ENCODE data around the gene ZNF467. TPM values are rescaled to one million over a fixed set of nuclear protein-coding genes. Genes with fewer than 3 reads are reported as not detected.

Gene ZNF467
- total RNA-seq, 1 experiment from 2014 or later, result 11.3 TPM

DNA sequence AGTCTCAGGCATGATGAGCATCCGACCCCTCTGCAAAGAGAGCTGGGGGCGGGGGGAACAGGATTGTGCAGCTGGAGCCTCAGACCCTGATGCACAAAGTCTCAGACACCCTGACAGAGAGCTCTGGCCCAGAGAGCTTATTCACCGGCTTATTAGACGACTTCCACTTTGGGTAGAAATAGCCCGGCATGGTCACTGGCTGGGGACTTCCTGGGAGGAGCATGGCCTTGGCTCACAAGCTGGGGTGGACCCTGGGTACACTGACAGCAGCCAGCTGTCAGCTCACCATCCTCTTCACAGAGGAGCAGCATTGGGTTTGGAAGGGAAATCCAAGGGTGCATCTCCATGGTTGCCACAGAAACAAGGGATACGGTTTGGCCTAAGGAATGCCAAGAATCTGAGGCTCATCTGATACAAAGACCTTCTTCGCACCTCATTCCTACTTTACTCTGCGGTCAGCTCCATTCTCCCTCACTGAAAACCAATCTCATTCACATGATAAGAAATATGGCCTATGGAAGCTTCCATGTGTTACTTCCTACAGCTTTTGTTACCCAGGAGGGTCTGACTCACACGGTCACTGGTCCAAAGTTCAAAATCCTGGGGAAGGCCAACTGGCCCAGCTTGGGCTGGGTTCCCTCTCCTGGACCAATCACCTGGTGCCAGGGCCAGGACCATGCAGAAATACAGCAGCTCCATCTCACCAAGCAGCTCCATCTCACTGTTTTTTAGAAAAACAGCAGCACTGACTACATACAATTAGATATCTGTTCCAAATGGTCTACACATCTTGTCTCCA is 25.1 kb downstream of the ZNF467 start:
- H3K9me3 ChIP-seq (ENCODE audit: control insufficient read depth in 1 of 2, insufficient read depth in 1 of 2, low read depth in 1 of 2, low read length in 2 of 2), result no peaks in the 10 kb centered on the region
- H4K20me1 ChIP-seq (ENCODE audit: insufficient read depth), result no peaks in the 10 kb centered on the region
- CTCF ChIA-PET, result no interaction called here
- TF ChIP-seq CBX3 (IDR thresholded peaks at IDR 0.05; ENCODE audit: low read depth) (no peak), TCF7L2 (IDR thresholded peaks at IDR 0.05; ENCODE audit: borderline replicate concordance, extremely low read depth, insufficient read depth, insufficient read length) (no peak), EZH2 (IDR thresholded peaks at IDR 0.05) (no peak), JUND (IDR thresholded peaks at IDR 0.05) (no peak), ZNF274 (IDR thresholded peaks at IDR 0.05; ENCODE audit: low read depth, low read length) (no peak), SIN3A (IDR thresholded peaks at IDR 0.05; ENCODE audit: low read depth) (no peak), SRF (IDR thresholded peaks at IDR 0.05; ENCODE audit: low read depth) (no peak), YY1 (IDR thresholded peaks at IDR 0.05; ENCODE audit: extremely low read depth, insufficient replicate concordance, low read depth, low read length) (no peak), POLR2AphosphoS5 (IDR thresholded peaks at IDR 0.05; ENCODE audit: low read depth, low read length) (no peak), CEBPB (IDR thresholded peaks at IDR 0.05; ENCODE audit: low read depth) (no peak)
- TF ChIP-seq, protein P1, sequence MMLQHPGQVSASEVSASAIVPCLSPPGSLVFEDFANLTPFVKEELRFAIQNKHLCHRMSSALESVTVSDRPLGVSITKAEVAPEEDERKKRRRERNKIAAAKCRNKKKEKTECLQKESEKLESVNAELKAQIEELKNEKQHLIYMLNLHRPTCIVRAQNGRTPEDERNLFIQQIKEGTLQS (IDR thresholded peaks at IDR 0.05), result no peak
- TF ChIP-seq, protein P2, sequence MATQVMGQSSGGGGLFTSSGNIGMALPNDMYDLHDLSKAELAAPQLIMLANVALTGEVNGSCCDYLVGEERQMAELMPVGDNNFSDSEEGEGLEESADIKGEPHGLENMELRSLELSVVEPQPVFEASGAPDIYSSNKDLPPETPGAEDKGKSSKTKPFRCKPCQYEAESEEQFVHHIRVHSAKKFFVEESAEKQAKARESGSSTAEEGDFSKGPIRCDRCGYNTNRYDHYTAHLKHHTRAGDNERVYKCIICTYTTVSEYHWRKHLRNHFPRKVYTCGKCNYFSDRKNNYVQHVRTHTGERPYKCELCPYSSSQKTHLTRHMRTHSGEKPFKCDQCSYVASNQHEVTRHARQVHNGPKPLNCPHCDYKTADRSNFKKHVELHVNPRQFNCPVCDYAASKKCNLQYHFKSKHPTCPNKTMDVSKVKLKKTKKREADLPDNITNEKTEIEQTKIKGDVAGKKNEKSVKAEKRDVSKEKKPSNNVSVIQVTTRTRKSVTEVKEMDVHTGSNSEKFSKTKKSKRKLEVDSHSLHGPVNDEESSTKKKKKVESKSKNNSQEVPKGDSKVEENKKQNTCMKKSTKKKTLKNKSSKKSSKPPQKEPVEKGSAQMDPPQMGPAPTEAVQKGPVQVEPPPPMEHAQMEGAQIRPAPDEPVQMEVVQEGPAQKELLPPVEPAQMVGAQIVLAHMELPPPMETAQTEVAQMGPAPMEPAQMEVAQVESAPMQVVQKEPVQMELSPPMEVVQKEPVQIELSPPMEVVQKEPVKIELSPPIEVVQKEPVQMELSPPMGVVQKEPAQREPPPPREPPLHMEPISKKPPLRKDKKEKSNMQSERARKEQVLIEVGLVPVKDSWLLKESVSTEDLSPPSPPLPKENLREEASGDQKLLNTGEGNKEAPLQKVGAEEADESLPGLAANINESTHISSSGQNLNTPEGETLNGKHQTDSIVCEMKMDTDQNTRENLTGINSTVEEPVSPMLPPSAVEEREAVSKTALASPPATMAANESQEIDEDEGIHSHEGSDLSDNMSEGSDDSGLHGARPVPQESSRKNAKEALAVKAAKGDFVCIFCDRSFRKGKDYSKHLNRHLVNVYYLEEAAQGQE (IDR thresholded peaks at IDR 0.05; ENCODE audit: low read depth), result no peak
- H3K4me3 ChIP-seq (replicated peaks in 1 of 2; ENCODE audit: low read depth in 1 of 2, low read length in 2 of 2), result no peak overlapping the region
- no peak for DNase-seq (ENCODE audit: low read depth, low spot score)
- H3K36me3 ChIP-seq (ENCODE audit: control insufficient read depth in 1 of 2, insufficient read depth in 2 of 2, low read length in 2 of 2), result no peaks in the 10 kb centered on the region
- H3K9me2 ChIP-seq (ENCODE audit: insufficient read depth), result no peaks in the 10 kb centered on the region
- ATAC-seq, result no peak
- peaks cover 0 to 5% of the 10 kb centered on the region in 2 experiments; a peak in 1 of 4 replicates for H3K4me1 ChIP-seq (ENCODE audit: control insufficient read depth in 1 of 2, insufficient read depth in 2 of 2, low read length in 2 of 2)
- no peak overlapping the region for H3K4me2 ChIP-seq (ENCODE audit: low read length)
- POLR2A ChIA-PET, result no interaction called here
- H3K9ac ChIP-seq (ENCODE audit: low read length), result no peak overlapping the region
- BruUV-seq (replicated peaks), result no TSS peak
- H3K79me2 ChIP-seq (ENCODE audit: insufficient read depth, low read length), result no peaks in the 10 kb centered on the region
- no peak overlapping the region for H2AFZ ChIP-seq (ENCODE audit: low read depth, low read length, poor library complexity, severe bottlenecking)
- RAD21 ChIA-PET (ENCODE audit: low non-redundant PET in 1 of 2, low total read pairs in 2 of 2, uncharacterized antibody in 2 of 2, unreplicated experiment in 2 of 2), result no interaction called here
- no peak overlapping the region for H3K27ac ChIP-seq (ENCODE audit: low read depth, low read length)
- intact Hi-C loops (cut with micrococcal nuclease), result no loop called here
- no peaks in the 10 kb centered on the region for H3K27me3 ChIP-seq (ENCODE audit: insufficient read depth, low read length)

Measured in HCT116 (cell line).